Measurements from ENCODE around the gene CCDC188.

Gene CCDC188

GRCh38 chr22:20102203-20102780, 48.6 kb downstream of the CCDC188 start:
- Histone ChIP-seq H3K9ac (ENCODE audit: low read length) (no peak overlapping the region), H2AFZ (ENCODE audit: low read depth, low read length) (no peak overlapping the region), H3K36me3 (replicated peaks; ENCODE audit: low read depth, low read length) (peaks cover 55% of the 10 kb centered on the region), H3K9me3 (ENCODE audit: insufficient read depth, low read length) (no peaks in the 10 kb centered on the region), H3K4me3 (ENCODE audit: low read length) (no peak overlapping the region), H3K27me3 (ENCODE audit: low read depth, low read length) (no peaks in the 10 kb centered on the region), H3K79me2 (ENCODE audit: low read length) (no peaks in the 10 kb centered on the region), H3K27ac (ENCODE audit: low read length) (no peak overlapping the region), H4K20me1 (ENCODE audit: insufficient read depth, low read length) (peaks cover 5% of the 10 kb centered on the region; the same call in 1 of the 2 replicates), H3K4me2 (ENCODE audit: low read length) (no peak overlapping the region), H3K4me1 (ENCODE audit: low read length) (no peaks in the 10 kb centered on the region)
- TF ChIP-seq CTCF (IDR thresholded peaks at IDR 0.05; ENCODE audit: low read depth, low read length) (no peak), EZH2phosphoT487 (IDR thresholded peaks at IDR 0.05; ENCODE audit: low read depth) (no peak)

GRCh38 chr22:20101638-20102037, 49.2 kb downstream of the CCDC188 start:
- no peak overlapping the region for H3K4me3 ChIP-seq (ENCODE audit: low read length)
- H3K79me2 ChIP-seq (ENCODE audit: low read length): no peaks in the 10 kb centered on the region
- no peak overlapping the region for H3K27ac ChIP-seq (ENCODE audit: low read length)
- no peak overlapping the region for H2AFZ ChIP-seq (ENCODE audit: low read depth, low read length)
- H3K9ac ChIP-seq (ENCODE audit: low read length): no peak overlapping the region
- peaks cover 5% of the 10 kb centered on the region; the same call in 1 of the 2 replicates for H4K20me1 ChIP-seq (ENCODE audit: insufficient read depth, low read length)
- TF ChIP-seq EZH2phosphoT487 (IDR thresholded peaks at IDR 0.05; ENCODE audit: low read depth): no peak
- TF ChIP-seq CTCF (IDR thresholded peaks at IDR 0.05; ENCODE audit: low read depth, low read length): no peak
- peaks cover 57% of the 10 kb centered on the region for H3K36me3 ChIP-seq (replicated peaks; ENCODE audit: low read depth, low read length)
- H3K4me2 ChIP-seq (ENCODE audit: low read length): no peak overlapping the region
- H3K9me3 ChIP-seq (ENCODE audit: insufficient read depth, low read length): no peaks in the 10 kb centered on the region
- H3K4me1 ChIP-seq (ENCODE audit: low read length): no peaks in the 10 kb centered on the region
- H3K27me3 ChIP-seq (ENCODE audit: low read depth, low read length): no peaks in the 10 kb centered on the region

GRCh38 chr22:20099099-20099711, 51.6 kb downstream of the CCDC188 start:
- Histone ChIP-seq H3K9me3 (ENCODE audit: insufficient read depth, low read length) (no peaks in the 10 kb centered on the region), H3K9ac (ENCODE audit: low read length) (no peak overlapping the region), H3K79me2 (ENCODE audit: low read length) (no peaks in the 10 kb centered on the region), H3K27ac (ENCODE audit: low read length) (no peak overlapping the region), H4K20me1 (ENCODE audit: insufficient read depth, low read length) (no peaks in the 10 kb centered on the region), H3K4me3 (ENCODE audit: low read length) (no peak overlapping the region), H3K4me2 (ENCODE audit: low read length) (no peak overlapping the region), H3K4me1 (ENCODE audit: low read length) (no peaks in the 10 kb centered on the region), H3K27me3 (ENCODE audit: low read depth, low read length) (no peaks in the 10 kb centered on the region), H3K36me3 (replicated peaks; ENCODE audit: low read depth, low read length) (peaks cover 64% of the 10 kb centered on the region), H2AFZ (ENCODE audit: low read depth, low read length) (no peak overlapping the region)
- no peak for TF ChIP-seq EZH2phosphoT487 (IDR thresholded peaks at IDR 0.05; ENCODE audit: low read depth)
- no peak for TF ChIP-seq CTCF (IDR thresholded peaks at IDR 0.05; ENCODE audit: low read depth, low read length)
